ENCODE data around the gene ADAMTS5. TPM values are rescaled to one million over a fixed set of nuclear protein-coding genes. Genes with fewer than 3 reads are reported as not detected.
A peak's percentile ranks its signal among the peaks of the same experiment; 100 is the strongest.

The ADAMTS5 gene
- total RNA-seq, 3 donors from 2014 or later = 1.1 to 8.7 (median 5.5) TPM

DNA sequence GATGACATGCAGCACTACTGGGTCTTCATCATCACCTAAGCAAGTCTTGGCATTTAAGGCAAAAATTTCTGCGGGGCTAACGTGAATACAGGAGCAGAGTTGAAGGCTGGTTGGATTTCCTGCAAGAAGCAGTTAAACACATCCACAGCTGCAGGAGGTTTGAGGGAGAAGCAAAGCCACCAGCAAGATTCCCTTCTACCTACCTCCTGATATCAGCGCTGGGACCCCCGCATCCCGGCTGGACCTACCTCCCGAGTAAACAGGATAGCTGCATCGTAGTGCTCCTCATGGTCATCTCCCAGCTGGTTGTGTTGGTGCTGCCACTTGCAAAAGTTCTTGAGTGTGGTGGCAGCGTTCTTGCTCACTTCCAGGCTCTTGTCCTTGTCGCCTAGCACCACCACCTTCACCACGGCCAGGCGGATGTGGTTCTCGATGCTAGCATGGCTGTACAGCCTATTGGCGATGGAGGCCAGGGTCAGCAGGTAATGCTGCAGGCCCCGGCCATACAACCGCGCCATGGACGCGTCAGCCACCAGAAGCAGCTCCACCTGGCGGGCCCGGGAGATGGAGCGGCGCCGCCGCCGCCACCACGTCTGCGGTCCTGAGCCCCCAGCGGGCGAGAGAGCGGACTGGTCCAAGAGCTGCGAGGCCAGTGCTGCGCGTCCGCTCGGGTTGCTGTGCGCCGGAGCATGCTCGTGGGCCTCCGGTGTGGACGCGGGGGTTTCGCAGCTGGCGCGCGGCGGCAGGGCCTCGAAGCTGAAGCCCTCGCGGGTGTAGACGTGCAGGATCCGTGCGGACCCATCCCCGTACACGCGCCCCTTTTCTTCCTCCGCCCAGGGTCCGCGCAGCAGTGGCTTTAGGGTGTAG, 1.6 kb downstream of the ADAMTS5 start:
- Histone ChIP-seq H3K36me3 (ENCODE audit: low read depth) (no peaks in the 10 kb centered on the region), H3K4me1 (ENCODE audit: low read depth) (no peaks in the 10 kb centered on the region), H3K4me3 (no peak overlapping the region), H3K9me3 (no peaks in the 10 kb centered on the region)
- TF ChIP-seq, protein P1, sequence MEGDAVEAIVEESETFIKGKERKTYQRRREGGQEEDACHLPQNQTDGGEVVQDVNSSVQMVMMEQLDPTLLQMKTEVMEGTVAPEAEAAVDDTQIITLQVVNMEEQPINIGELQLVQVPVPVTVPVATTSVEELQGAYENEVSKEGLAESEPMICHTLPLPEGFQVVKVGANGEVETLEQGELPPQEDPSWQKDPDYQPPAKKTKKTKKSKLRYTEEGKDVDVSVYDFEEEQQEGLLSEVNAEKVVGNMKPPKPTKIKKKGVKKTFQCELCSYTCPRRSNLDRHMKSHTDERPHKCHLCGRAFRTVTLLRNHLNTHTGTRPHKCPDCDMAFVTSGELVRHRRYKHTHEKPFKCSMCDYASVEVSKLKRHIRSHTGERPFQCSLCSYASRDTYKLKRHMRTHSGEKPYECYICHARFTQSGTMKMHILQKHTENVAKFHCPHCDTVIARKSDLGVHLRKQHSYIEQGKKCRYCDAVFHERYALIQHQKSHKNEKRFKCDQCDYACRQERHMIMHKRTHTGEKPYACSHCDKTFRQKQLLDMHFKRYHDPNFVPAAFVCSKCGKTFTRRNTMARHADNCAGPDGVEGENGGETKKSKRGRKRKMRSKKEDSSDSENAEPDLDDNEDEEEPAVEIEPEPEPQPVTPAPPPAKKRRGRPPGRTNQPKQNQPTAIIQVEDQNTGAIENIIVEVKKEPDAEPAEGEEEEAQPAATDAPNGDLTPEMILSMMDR (IDR thresholded peaks at IDR 0.05) = no peak
- ATAC-seq (peak; percentile 37), DNase-seq (peak; percentile 16 to 58 (median 38))
- intact Hi-C loops (cut with DNase I, micrococcal nuclease) = no loop called here

DNA sequence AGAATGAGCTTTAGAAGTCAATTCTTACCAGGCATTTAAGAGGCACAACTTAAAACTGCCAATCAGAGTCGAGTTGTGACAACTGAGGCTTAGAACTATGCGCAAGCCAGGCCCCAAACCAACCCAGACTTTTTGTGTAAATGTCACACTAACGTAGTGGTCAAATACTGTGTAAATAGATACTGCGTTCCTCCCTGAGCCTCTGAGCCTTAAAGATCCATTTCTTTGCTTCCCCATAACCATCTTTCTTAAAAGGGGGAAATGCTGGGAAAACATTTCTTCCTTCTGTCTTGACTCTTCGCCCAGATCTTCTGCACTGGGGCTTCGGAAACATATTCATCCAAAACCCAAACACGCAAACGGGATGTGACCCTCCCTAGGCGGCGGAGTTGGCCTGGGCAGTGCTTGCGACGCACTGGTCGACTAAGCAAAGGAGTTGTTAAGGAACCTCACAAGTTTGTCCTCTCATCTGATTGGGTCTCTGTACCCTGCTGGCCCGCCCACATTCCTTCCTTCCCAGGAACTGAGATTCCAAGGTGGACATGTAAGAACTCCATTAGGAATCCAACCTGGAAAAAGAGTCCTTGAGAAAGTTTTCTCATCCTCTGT, 2.6 kb downstream of the ADAMTS5 start:
- DNase-seq = peak; percentile 25 to 64 (median 27)
- intact Hi-C loops (cut with DNase I, micrococcal nuclease) = no loop called here
- peak; percentile 31 for ATAC-seq
- H3K4me3 ChIP-seq = no peak overlapping the region
- H3K4me1 ChIP-seq (ENCODE audit: low read depth) = no peaks in the 10 kb centered on the region
- no peaks in the 10 kb centered on the region for H3K36me3 ChIP-seq (ENCODE audit: low read depth)
- TF ChIP-seq, protein P1 (IDR thresholded peaks at IDR 0.05) = no peak
- H3K9me3 ChIP-seq = no peaks in the 10 kb centered on the region

- H3K9me3 ChIP-seq = no peaks in the 10 kb centered on the region
- TF ChIP-seq, protein P1 (IDR thresholded peaks at IDR 0.05) = no peak
- no peak overlapping the region for H3K4me3 ChIP-seq
- intact Hi-C loops (cut with DNase I, micrococcal nuclease) = no loop called here
- no peaks in the 10 kb centered on the region for H3K36me3 ChIP-seq (ENCODE audit: low read depth)
- ATAC-seq = no peak
- no peak for DNase-seq
- H3K4me1 ChIP-seq (ENCODE audit: low read depth) = no peaks in the 10 kb centered on the region
Observed at GRCh38 chr21:26962621-26963181, 4.2 kb downstream of the ADAMTS5 start.

- TF ChIP-seq, protein P1 (IDR thresholded peaks at IDR 0.05) = no peak
- Histone ChIP-seq H3K9me3 (no peaks in the 10 kb centered on the region), H3K36me3 (ENCODE audit: low read depth) (no peaks in the 10 kb centered on the region), H3K4me3 (no peak overlapping the region), H3K4me1 (ENCODE audit: low read depth) (no peaks in the 10 kb centered on the region)
- intact Hi-C loops (cut with DNase I, micrococcal nuclease) = no loop called here
- ATAC-seq = no peak
- peak in 1 of 3 donors; percentile 33 for DNase-seq
Observed at GRCh38 chr21:26961698-26962097, 5.2 kb downstream of the ADAMTS5 start.

DNA sequence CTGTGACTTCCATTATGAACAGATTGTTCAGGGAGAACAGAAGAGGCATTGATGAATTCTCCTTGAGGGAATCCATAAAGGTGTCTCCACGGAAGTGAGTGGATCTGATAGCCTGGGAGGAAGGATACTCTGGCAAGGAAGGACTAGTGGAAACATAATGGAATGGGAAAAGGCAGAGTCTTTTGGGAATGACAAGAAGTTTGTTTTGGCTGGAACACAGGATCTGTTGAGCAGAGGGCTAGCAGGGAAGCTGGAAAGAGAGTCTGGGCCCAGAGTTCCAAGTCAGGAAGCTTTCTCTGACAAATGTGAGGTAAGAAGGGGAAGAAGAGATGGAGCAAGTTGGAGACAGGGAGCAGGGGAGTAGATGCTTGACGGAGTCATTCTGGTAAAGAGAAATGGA, 8.1 kb downstream of the ADAMTS5 start:
- ATAC-seq = no peak
- intact Hi-C loops (cut with DNase I, micrococcal nuclease) = no loop called here
- no peaks in the 10 kb centered on the region for H3K36me3 ChIP-seq (ENCODE audit: low read depth)

More for the DNA sequence above, 8.1 kb downstream of the ADAMTS5 start:
- H3K4me3 ChIP-seq = no peak overlapping the region
- TF ChIP-seq, protein P1 (IDR thresholded peaks at IDR 0.05) = no peak
- DNase-seq = no peak
- no peaks in the 10 kb centered on the region for H3K4me1 ChIP-seq (ENCODE audit: low read depth)
- H3K9me3 ChIP-seq = no peaks in the 10 kb centered on the region

Data from mucosa of descending colon (tissue), 3 donors.